ENCODE data around the gene NCF2. TPM values are rescaled to one million over a fixed set of nuclear protein-coding genes. Genes with fewer than 3 reads are reported as not detected.
A peak's percentile ranks its signal among the peaks of the same experiment; 100 is the strongest.

NCF2 gene, protein sequence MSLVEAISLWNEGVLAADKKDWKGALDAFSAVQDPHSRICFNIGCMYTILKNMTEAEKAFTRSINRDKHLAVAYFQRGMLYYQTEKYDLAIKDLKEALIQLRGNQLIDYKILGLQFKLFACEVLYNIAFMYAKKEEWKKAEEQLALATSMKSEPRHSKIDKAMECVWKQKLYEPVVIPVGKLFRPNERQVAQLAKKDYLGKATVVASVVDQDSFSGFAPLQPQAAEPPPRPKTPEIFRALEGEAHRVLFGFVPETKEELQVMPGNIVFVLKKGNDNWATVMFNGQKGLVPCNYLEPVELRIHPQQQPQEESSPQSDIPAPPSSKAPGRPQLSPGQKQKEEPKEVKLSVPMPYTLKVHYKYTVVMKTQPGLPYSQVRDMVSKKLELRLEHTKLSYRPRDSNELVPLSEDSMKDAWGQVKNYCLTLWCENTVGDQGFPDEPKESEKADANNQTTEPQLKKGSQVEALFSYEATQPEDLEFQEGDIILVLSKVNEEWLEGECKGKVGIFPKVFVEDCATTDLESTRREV
- 10 to 100 TPM; 10.4 to 21.7 (median 14.8) TPM for total RNA-seq
- total RNA-seq (2013): 21.9 TPM

DNA sequence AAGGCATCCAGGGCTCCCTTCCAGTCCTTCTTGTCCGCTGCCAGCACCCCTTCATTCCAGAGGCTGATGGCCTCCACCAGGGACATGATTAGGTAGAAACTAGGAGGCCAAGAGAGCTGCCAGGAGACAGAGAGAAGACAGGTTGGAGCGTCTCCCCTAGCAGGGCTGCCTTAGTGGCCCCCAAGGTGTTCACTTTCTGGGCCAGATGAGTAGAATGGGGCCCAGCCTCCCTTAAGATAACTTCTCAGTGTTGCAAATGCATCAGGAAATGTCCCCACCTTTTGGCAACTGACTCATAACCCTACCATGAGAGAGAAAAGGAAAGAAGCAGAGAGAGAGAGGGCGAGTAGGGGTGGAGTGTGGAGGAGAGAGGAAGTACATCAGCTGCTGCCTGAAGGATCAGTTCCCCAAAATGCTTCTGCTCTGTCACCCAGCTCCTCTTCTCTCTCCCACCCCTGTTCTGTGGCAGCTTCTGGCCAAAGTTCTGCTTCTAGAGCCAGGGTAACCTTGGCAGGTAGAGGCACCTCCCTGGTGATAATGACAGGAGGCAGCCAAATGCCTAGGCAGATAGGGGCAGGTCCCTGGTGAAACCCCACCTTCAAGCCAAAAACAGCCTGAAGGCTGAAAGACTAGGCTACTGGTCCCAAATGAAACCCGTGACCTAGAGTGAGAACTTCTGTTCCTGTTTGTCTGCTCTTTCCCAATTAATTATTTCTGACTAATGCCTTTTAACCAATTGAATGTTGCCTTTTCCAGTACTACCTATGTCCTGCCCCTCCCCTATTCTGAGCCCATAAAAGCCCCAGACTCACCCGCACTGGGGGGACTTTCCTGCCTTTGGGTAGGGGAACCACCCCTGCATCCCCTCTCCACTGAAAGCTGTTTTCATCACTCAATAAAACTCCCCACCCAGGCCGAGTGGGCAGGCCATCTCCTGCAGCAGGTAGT, at the start of gene NCF2:
TSS of gene NCF2 (minus strand) at position 216 of the 948 bp plus-strand sequence. CDS start at position 86, 130 bp downstream.
- peak in 1 of 2 donors; percentile 29 for DNase-seq
- Mint-ChIP-seq H3K27ac (no peak within 1 kb of the TSS), H3K36me3 (no peaks in the 10 kb centered on the region), H3K9me3 (no peaks in the 10 kb centered on the region), H3K4me1 (peaks cover 0 to 5% of the 10 kb centered on the region in 2 donors), H3K27me3 (ENCODE audit: low read depth in 2 of 2) (peaks cover 9 to 10% of the 10 kb centered on the region in 2 donors), H3K4me3 (no peak within 1 kb of the TSS)
- Histone ChIP-seq H3K27me3 (ENCODE audit: control insufficient read depth, insufficient read depth, low read length) (no peaks in the 10 kb centered on the region), H3K36me3 (ENCODE audit: control insufficient read depth, insufficient read depth, low read length) (no peaks in the 10 kb centered on the region), H3K4me3 (ENCODE audit: low read length) (peak within 1 kb of the TSS; percentile 13), H3K27ac (ENCODE audit: low read length) (peak within 1 kb of the TSS; percentile 70), H3K4me1 (ENCODE audit: control insufficient read depth, insufficient read depth, low read length) (peaks cover 30% of the 10 kb centered on the region), H3K9me3 (ENCODE audit: control insufficient read depth, insufficient read depth, low read length) (no peaks in the 10 kb centered on the region)
- WGBS (ENCODE audit: insufficient coverage): 54% methylated on average over 5 of the region's 6 CpGs
- peak; percentile 47 to 82 (median 54) for ATAC-seq
- intact Hi-C loops (cut with micrococcal nuclease): no loop called here
- TF ChIP-seq, protein P1, sequence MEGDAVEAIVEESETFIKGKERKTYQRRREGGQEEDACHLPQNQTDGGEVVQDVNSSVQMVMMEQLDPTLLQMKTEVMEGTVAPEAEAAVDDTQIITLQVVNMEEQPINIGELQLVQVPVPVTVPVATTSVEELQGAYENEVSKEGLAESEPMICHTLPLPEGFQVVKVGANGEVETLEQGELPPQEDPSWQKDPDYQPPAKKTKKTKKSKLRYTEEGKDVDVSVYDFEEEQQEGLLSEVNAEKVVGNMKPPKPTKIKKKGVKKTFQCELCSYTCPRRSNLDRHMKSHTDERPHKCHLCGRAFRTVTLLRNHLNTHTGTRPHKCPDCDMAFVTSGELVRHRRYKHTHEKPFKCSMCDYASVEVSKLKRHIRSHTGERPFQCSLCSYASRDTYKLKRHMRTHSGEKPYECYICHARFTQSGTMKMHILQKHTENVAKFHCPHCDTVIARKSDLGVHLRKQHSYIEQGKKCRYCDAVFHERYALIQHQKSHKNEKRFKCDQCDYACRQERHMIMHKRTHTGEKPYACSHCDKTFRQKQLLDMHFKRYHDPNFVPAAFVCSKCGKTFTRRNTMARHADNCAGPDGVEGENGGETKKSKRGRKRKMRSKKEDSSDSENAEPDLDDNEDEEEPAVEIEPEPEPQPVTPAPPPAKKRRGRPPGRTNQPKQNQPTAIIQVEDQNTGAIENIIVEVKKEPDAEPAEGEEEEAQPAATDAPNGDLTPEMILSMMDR (IDR thresholded peaks at IDR 0.05): no peak

DNA sequence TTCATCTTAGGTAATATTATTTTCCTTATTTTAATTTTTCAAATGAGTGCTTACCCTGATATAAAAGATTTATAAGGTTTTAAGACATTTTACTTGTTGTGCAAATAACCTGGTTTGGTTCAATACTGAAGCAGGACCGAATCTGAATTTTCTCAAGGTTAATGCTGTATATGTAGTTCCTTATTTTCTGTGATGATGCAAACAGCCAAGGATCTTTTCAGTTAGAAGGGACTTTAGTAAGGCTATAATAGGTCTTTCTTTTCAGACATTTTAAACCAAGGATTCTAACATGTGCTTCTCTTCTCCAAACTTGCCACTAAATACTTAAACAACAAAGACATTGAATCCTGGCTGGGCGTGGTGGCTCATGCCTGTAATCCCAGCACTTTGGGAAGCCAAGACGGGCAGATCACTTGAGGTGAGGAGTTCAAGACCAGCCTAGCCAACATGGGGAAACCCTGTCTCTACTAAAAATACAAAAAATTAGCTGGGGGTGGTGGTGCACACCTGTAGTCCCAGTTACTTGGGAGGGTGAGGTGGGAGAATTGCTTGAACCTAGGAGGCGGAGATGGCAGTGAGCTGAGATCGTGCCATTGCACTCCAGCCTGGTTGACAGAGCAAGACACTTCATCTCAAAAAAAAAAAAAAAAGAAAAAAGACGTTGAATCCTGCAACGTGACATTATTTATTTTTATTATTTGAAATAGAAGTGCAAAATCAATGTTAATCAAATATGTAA, 48.6 kb upstream of the NCF2 start:
- Histone ChIP-seq H3K4me1 (ENCODE audit: control insufficient read depth, insufficient read depth, low read length) (peaks cover 9% of the 10 kb centered on the region), H3K4me3 (ENCODE audit: low read length) (no peak overlapping the region), H3K27ac (ENCODE audit: low read length) (no peak overlapping the region), H3K36me3 (ENCODE audit: control insufficient read depth, insufficient read depth, low read length) (no peaks in the 10 kb centered on the region), H3K27me3 (ENCODE audit: control insufficient read depth, insufficient read depth, low read length) (no peaks in the 10 kb centered on the region), H3K9me3 (ENCODE audit: control insufficient read depth, insufficient read depth, low read length) (no peaks in the 10 kb centered on the region)
- DNase-seq (no peak), ATAC-seq (no peak)
- Mint-ChIP-seq H3K9me3 (no peaks in the 10 kb centered on the region), H3K4me3 (no peak overlapping the region), H3K27me3 (ENCODE audit: low read depth in 2 of 2) (peaks cover 12 to 19% of the 10 kb centered on the region in 2 donors), H3K27ac (no peak overlapping the region), H3K36me3 (no peaks in the 10 kb centered on the region), H3K4me1 (peaks cover 26% of the 10 kb centered on the region in 2 donors)
- TF ChIP-seq, protein P1 (IDR thresholded peaks at IDR 0.05): no peak
- intact Hi-C loops (cut with micrococcal nuclease): no loop called here
- WGBS (ENCODE audit: insufficient coverage): 87% methylated on average over 4 of the region's 7 CpGs

DNA sequence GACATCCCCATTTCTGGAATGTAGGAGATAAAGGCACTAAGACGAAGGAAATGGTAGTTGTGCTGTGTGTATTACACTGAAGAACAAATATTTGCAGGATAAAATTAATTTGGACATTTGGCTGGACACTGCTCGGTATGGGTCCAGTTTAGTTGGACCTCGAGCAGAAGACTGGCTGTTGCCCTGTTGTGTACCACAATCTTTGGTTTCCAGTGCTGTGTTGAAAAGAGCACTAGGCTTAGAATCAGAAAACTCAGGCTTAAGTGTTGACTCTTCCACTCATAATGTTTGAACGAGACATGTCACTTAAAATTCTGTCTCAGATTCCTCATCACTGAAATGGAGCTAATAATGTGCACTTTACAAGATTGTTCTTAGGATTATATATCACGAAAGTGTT, 46.5 kb upstream of the NCF2 start:
- intact Hi-C loops (cut with micrococcal nuclease): no loop called here
- no peak overlapping the region for H3K4me3 ChIP-seq (ENCODE audit: low read length)
- peaks cover 9% of the 10 kb centered on the region for H3K36me3 ChIP-seq (ENCODE audit: control insufficient read depth, insufficient read depth, low read length)
- H3K27ac Mint-ChIP-seq: peak overlapping the region; percentile 92 to 99
- no peaks in the 10 kb centered on the region for H3K27me3 ChIP-seq (ENCODE audit: control insufficient read depth, insufficient read depth, low read length)
- H3K27ac ChIP-seq (ENCODE audit: low read length): no peak overlapping the region
- H3K4me1 Mint-ChIP-seq: peaks cover 35 to 43% of the 10 kb centered on the region in 2 donors
- peak in 1 of 2 donors; percentile 25 for DNase-seq
- no peaks in the 10 kb centered on the region for H3K9me3 Mint-ChIP-seq
- H3K4me3 Mint-ChIP-seq: peak overlapping the region; percentile 99
- no peaks in the 10 kb centered on the region for H3K9me3 ChIP-seq (ENCODE audit: control insufficient read depth, insufficient read depth, low read length)
- peaks cover 8 to 13% of the 10 kb centered on the region in 2 donors for H3K27me3 Mint-ChIP-seq (ENCODE audit: low read depth in 2 of 2)
- peaks cover 13% of the 10 kb centered on the region for H3K4me1 ChIP-seq (ENCODE audit: control insufficient read depth, insufficient read depth, low read length)
- ATAC-seq: no peak
- 79% methylated on average over 3 of the region's 5 CpGs for WGBS (ENCODE audit: insufficient coverage)
- H3K36me3 Mint-ChIP-seq: no peaks in the 10 kb centered on the region
- TF ChIP-seq, protein P1 (IDR thresholded peaks at IDR 0.05): no peak
